CD4-positive, alpha-beta T cell treated with Interleukin-17A for 4 hours (primary cell): ENCODE measurements around the gene ENOX1.

Source experiments
- DNase-seq: peaks from one replicate; pipeline ENCODE4 v3.0.0-alpha.2; 2020; ENCODE audit warnings: mixed read lengths

The ENOX1 gene

DNA sequence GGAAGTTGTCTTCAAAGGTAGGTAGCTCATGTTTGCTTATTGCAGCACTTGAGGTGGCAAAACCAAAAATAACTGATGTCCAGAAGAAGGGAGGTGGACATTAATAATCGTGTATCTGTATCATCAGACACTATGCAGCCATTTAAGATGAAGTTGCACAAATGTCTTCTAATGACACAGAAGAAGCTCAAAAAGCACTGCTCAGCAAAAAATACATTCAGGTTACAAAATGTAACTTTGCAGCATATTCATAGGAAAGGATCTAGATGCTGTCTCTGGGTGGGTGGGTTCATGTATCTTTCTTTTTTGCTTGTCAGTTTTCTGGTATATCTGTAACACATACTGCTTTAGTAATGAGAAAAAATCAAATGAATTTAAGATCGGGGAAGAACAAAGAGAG lies 515.6 kb downstream of the ENOX1 start:
- DNase-seq, result no peak

GRCh38 chr13:43270130-43270830 lies 516.5 kb downstream of the ENOX1 start:
- no peak for DNase-seq

DNA sequence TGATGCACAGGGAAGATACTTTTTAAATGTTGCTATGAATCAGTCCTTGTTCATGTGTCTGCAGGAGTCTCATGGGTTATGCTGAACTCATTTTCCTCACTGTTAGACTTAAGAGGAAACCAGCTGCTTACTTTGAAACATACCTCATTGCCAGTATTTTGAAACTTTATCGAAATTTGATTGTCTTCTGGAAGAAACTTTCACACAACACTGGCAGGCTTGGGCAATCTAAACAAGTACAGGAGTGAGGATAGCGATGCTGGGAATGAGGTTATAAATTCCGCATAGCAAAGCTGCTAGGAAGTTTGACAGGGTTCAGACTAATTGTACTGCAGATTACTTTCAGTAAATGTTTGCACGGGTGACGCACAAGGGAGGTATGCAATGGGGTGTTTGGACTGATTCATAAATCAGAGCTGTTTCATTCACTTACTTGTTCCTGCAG lies 517.7 kb downstream of the ENOX1 start:
- DNase-seq, result no peak

DNA sequence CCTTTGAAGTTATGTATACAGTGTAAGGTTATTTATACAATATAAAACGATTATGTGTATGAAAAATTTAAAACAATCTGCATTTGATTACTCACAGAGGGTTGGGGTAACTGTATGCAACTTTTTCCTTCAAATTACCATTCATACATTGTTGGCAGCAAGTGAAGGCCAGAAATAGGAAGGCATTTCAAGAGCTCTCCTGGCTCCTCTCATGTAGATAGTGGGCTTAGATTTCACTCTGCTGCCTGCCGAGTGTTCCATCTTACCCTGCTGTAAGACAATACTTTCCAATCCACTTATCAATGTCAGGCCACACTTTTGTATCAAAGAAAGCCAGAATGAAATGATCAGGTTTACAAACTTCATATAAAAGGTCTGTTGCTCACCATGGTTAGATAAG lies 518.1 kb downstream of the ENOX1 start:
- DNase-seq, result no peak

DNA sequence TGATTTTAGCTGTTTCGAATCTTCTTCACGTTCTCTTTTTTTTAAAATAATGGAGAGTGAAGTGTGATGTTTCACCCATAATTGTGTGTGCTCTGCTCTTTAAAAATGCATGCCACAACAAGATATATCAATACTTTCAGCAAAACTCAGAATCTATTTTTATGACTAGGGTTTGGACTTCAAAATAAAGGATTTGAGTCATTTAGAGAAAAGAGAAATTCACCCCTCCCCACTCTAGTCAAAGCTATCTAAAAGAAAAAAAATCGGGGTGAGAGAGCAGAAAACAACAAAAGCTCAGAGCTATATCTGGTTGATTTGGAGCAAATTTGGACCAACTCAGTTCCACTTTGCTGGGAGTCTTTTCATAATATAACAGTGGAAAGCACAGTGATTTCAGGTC lies 518.9 kb downstream of the ENOX1 start:
- DNase-seq, result no peak

DNA sequence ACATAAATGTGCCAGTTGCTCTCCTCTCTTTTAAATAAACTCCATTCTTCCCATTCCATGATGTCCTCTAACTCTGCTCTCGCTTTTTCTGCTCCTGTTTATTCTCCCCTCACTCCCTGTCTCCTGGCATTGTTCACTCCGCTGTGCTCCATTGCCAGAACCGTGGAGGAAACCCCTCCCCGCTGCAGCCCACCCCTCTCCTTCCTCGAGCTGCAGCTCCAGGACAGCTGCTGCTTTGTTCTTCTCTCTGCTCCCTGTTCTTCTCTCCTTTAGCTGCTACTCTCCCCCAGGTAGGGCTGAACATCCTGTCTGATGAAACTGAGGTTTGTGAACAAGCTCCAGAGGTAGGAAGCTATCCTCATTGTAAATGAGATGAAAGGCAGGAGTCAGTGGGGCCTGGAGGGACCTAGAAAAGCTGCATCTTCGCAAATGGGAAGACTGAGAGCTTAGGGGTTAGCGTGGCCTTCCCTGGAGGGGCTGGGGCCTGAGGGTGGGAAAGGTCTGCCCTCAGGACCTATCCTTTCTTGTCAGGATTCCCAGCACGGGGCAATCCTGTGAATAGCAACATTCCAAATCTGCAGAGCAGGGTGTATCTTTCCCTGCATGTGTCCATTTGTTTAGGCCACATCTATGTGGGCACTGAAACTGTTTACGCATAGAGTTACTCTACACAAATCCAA lies 519.7 kb downstream of the ENOX1 start:
- no peak for DNase-seq

DNA sequence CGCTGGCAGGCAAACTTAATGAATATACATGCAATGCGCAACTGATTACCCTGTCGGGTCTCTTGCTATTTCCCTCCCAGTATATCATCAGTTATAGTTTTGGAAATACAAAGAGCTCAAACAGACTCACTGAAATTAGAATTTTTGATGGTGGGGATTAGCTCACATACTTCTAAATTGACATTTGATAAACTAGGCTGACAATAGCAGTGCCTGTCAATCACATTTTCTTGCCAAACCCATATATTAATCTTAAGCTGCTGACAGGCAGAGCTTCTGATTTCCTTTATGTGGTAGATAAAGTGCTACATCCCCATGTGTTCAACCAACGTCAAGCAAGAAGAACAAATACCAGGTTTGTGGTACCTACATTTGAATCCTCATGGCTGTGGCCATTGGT lies 521.7 kb downstream of the ENOX1 start:
- DNase-seq, result no peak

- no peak for DNase-seq
Observed at GRCh38 chr13:43264458-43264857, 522.3 kb downstream of the ENOX1 start.

- no peak for DNase-seq
Observed at GRCh38 chr13:43263047-43263446, 523.7 kb downstream of the ENOX1 start.

DNA sequence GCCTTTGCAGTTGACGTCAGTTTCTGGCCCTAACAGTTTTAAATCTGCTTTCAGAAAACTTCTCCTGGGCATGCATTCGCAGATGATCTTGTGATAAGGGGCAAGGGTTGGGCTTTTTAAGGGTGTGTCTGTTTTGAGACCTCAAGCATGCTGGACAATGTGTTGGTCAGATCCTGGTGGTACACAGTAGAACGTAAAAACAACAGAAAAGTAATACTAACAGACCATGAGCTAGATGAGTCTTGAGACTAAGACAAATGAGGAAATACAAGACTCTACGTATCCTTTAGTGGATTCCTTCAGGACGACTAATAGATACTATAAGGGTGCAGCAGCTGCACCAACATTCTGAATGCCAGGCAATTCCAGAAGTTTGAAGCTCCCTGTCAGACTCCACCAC lies 525.8 kb downstream of the ENOX1 start:
- DNase-seq, result no peak

DNA sequence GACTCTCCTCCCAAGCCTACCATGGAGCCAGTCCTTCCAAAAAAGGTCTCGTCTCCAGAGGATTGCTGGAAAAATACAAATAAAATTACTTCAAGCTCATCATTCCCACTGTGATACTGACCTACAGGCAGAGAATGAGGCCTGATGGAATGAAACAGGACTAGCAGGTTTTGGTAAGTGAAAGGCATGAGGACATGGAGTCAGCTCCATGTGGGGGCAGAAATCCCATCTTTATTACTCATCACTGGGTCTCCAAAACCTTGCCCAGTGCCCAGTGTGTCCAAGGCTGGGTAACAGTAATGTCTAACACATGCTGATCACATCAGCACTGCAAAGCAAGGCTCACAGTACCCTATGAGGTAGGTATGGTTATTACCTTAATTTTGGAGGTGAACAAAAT lies 528.0 kb downstream of the ENOX1 start:
- DNase-seq, result no peak

DNA sequence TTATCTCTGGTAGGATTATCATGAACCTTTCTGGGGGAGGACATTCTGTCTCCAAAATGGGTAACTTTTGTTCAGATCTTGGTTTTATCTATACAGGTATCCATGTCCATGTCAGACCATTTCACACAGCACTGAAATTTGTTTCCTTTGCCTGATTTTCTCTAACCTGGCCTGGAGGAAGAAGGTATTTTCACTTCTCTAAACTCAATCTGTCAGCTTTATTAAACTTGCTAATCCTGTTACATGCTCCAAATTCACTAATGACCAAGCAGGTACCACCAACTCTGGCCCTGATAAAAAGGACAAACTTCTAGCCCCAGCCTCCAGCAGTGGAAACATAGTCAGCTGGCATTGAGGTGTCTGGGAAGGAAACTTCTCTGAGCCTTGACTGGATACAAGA lies 529.0 kb downstream of the ENOX1 start:
- DNase-seq, result no peak

GRCh38 chr13:43251961-43252360 lies 534.8 kb downstream of the ENOX1 start:
- DNase-seq, result no peak

GRCh38 chr13:43246382-43246781 lies 540.4 kb downstream of the ENOX1 start:
- no peak for DNase-seq

- no peak for DNase-seq
Observed at GRCh38 chr13:43245374-43245964, 541.3 kb downstream of the ENOX1 start.

- DNase-seq, result no peak
Observed at GRCh38 chr13:43244481-43244880, 542.3 kb downstream of the ENOX1 start.

DNA sequence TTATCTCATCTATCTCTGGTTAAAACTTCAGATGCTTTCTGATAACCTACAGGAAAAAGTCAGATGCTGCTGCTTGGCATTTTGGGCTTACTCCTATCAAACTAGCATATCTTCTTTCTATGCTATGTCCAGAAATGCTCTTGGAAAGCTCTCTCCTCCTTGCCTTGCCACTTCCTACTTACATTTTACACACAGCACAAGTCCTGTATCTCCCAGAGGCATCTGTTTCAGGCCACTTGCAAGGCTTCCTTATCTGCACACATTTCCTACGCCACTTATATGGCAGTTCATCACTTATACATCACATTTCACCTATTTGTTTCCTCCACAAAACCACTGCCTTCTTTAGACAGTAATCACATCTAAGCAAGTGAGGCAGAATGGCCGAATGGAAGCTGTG lies 543.1 kb downstream of the ENOX1 start:
- DNase-seq, result no peak

DNA sequence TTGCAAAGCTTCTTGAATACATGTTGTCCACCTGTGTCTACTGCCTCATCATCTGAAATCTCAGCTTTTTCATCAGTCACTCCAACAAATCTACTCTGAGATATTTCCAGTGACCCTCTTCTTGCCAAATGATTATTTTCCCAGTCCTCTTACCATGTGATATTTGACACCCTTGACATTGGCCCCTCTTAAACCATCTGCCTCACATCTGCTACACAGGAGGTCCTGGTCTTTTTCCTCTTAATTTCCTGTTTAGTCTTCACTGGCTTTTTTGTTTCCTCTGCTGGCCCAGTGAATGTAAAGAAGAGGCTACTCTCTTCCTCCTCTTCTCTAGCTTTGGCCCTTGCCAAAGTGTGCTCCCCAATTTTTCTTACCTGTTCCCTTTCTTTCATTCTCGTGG lies 544.7 kb downstream of the ENOX1 start:
- no peak for DNase-seq

DNA sequence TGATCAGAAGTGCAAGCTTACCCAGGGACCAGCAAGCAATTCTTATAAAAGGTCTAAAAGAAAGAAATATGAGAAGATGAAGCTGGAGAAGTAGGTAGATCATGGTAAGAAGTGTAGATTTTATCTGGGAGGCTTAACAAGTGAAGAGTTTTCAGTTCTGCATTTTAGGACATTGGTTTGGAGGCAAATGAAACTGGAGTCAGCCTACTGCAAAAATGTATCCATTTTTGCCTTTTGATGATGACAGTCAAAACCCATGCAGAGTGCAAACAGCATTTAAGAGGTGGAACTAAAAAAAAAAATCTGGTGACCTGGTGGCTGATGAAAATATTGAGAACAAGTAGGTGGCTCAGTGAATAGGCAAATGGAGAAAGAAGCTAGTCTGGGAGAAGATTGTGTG lies 546.5 kb downstream of the ENOX1 start:
- no peak for DNase-seq

DNA sequence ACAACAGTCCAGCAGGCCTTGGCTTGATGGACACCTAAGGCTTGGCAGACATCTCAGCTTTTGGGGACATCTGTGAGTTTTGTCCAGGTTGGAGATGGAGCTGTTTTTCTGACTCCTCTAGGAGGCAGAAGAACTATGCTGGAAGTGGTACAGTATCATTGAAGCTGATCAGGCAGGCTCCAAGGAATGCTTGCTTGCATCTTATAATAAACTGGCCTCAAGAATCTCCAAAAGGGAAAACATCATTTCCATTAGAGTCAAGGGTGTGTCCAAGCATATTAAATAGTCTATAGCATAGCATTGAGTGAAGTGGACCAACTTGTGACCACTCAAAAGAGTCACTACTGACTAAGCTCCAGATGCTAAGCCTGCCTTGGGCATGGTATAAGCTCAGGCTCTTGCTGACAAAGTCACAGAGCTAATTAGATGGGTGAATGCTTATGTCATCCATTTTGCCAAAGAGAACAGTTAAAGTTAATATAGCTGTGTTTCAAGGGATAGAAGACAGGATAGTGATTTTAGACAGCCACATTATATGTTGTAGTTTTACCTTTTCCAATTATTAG lies 547.4 kb downstream of the ENOX1 start:
- DNase-seq, result no peak

DNA sequence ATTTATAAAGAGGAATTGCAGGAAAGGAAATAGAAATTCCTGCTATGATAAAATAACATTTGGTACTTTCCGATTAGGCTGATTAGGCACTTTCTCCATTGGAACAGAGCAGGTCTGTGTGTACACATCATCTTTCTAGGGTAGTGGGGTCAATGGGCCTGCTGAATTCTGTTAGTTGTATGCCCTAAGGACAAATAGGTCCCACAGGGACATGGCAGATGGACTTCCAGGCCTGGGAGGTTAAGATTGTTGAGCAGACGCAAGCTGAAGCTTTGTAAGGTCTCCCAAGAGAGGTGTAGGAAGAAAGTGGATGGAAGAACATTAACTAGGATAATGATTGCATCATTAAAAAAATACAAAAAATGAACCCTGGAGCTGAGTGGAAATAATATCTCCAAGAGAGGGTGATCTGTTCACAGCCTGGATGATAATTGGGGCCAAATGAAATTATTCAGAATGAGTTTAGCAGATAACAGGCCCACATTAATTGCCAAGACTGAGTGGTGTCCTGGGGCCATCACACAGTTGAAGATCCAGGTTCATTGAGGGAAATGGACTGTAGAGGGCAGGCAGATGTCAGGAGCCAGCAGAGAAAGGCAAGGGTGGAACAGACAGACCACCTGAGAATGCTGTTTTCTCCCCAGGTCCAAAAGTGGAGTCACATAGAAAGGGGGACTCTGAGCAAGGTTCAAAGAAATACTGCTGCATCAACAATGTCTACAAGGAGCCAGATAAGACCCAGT lies 548.3 kb downstream of the ENOX1 start:
- no peak for DNase-seq

GRCh38 chr13:43237616-43238015 lies 549.2 kb downstream of the ENOX1 start:
- no peak for DNase-seq

DNA sequence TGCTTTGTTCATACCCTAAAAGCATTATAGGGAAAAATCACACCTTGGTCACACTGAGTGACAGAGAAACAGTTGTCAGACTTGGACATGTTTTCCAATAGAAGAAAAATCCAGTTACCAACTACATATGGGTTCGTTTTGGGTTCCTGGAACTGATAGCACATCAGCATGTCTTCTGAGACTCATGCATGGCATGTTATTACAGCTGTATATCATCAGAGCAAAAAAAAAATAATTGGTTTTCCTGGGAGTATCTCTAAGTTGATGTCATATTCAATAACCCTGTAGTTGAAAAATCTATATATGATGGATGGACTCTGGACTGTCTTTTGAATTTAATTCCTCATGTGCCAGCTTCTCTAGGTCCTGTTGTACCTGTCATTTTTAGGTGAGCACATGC lies 551.7 kb downstream of the ENOX1 start:
- no peak for DNase-seq
